Amygdala (tissue), 56 donors: ENCODE data around the gene NPEPPS.
"Not testable (repeated sequence)": the region's sequence is repeated elsewhere in the genome, so short reads cannot be mapped to it uniquely, and the experiment has no call there.

Experiments used
- DNase-seq, 56 donors: peaks; one replicate each; lab custom pipeline; 2025; lab: John Stamatoyannopoulos, UW

NPEPPS gene

GRCh38 chr17:47561698-47562405 is 30.9 kb downstream of the NPEPPS start:
- not testable (repeated sequence) for DNase-seq

- not testable (repeated sequence) for DNase-seq
These were observed 31.4 kb downstream of the NPEPPS start for GRCh38 chr17:47562406-47562705.

- DNase-seq, result not testable (repeated sequence)
These were observed 36.4 kb downstream of the NPEPPS start for GRCh38 chr17:47567261-47567660.

GRCh38 chr17:47572561-47572960 is 41.7 kb downstream of the NPEPPS start:
- not testable (repeated sequence) for DNase-seq

- not testable (repeated sequence) for DNase-seq
These were observed 51.5 kb downstream of the NPEPPS start for GRCh38 chr17:47582416-47582815.

- peak in 1 of 56 donors; percentile 2 for DNase-seq
These were observed 55.6 kb downstream of the NPEPPS start for GRCh38 chr17:47586378-47587055.

GRCh38 chr17:47593522-47593921 is 62.6 kb downstream of the NPEPPS start:
- DNase-seq, result not testable (repeated sequence)

GRCh38 chr17:47603830-47604597 is 73.1 kb downstream of the NPEPPS start:
- DNase-seq, result no peak

GRCh38 chr17:47604598-47604927 is 73.7 kb downstream of the NPEPPS start:
- DNase-seq, result no peak

GRCh38 chr17:47605011-47605410 is 74.1 kb downstream of the NPEPPS start:
- DNase-seq, result no peak

GRCh38 chr17:47607481-47607880 is 76.6 kb downstream of the NPEPPS start:
- no peak for DNase-seq

GRCh38 chr17:47611372-47612350 is 80.8 kb downstream of the NPEPPS start:
- DNase-seq, result no peak

- peak in 1 of 56 donors; percentile 52 for DNase-seq
These were observed 85.0 kb downstream of the NPEPPS start for GRCh38 chr17:47615766-47616424.

GRCh38 chr17:47618410-47618809 is 87.5 kb downstream of the NPEPPS start:
- DNase-seq, result no peak

- DNase-seq, result no peak
These were observed 89.8 kb downstream of the NPEPPS start for GRCh38 chr17:47620503-47621245.

GRCh38 chr17:47621293-47622179 is 90.6 kb downstream of the NPEPPS start:
- peak in 28 of 56 donors; percentile 1 to 54 (median 18) for DNase-seq

GRCh38 chr17:47622180-47622549 is 91.3 kb downstream of the NPEPPS start:
- DNase-seq, result no peak

- DNase-seq, result no peak
These were observed 93.8 kb downstream of the NPEPPS start for GRCh38 chr17:47624727-47625068.
